HG03108 (cell line): ENCODE data around the gene GLYR1.
"Not testable (repeated sequence)": the region's sequence is repeated elsewhere in the genome, so short reads cannot be mapped to it uniquely, and the experiment has no call there.

Experiments used
- ATAC-seq: cut with Tn5 transposase; IDR thresholded peaks from one replicate; pipeline ENCODE4 v1.9.1; 2021; ENCODE audit warnings: moderate library complexity; ENCODE audit not compliant: unreplicated experiment

GLYR1 gene

GRCh38 chr16:4846901-4847773 is at the start of gene GLYR1, which contains the start of gene UBN1:
Gene GLYR1 (minus strand): TSS chr16:4847288. CDS start chr16:4847265, 23 bp downstream.
Gene UBN1 (plus strand): TSS chr16:4847481. CDS start chr16:4852918, 5,437 bp downstream.
- ATAC-seq: peak; percentile 89

- not testable (repeated sequence) for ATAC-seq
These were observed 49.7 kb upstream of the GLYR1 start for GRCh38 chr16:4896761-4897160.

- no peak for ATAC-seq
These were observed 48.3 kb upstream of the GLYR1 start for GRCh38 chr16:4895366-4895765.

GRCh38 chr16:4894276-4895150 is 47.4 kb upstream of the GLYR1 start:
- ATAC-seq: no peak

- ATAC-seq: no peak
These were observed 46.2 kb upstream of the GLYR1 start for GRCh38 chr16:4893103-4893862.

- ATAC-seq: no peak
These were observed 45.4 kb upstream of the GLYR1 start for GRCh38 chr16:4892361-4893102.

GRCh38 chr16:4891886-4892216 is 44.8 kb upstream of the GLYR1 start:
- ATAC-seq: no peak

- ATAC-seq: no peak
These were observed 44.2 kb upstream of the GLYR1 start for GRCh38 chr16:4891097-4891885.

- no peak for ATAC-seq
These were observed 43.6 kb upstream of the GLYR1 start for GRCh38 chr16:4890686-4891085.

- ATAC-seq: no peak
These were observed 42.9 kb upstream of the GLYR1 start for GRCh38 chr16:4890026-4890425.

- no peak for ATAC-seq
These were observed 41.5 kb upstream of the GLYR1 start for GRCh38 chr16:4888428-4889135.

GRCh38 chr16:4886151-4886550 is 39.1 kb upstream of the GLYR1 start:
- no peak for ATAC-seq

- ATAC-seq: no peak
These were observed 38.1 kb upstream of the GLYR1 start for GRCh38 chr16:4884972-4885874.

GRCh38 chr16:4884209-4884608 is 37.1 kb upstream of the GLYR1 start:
- no peak for ATAC-seq

- no peak for ATAC-seq
These were observed 36.4 kb upstream of the GLYR1 start for GRCh38 chr16:4883501-4883900.

- no peak for ATAC-seq
These were observed 35.7 kb upstream of the GLYR1 start for GRCh38 chr16:4882633-4883285.

GRCh38 chr16:4882000-4882632 is 35.0 kb upstream of the GLYR1 start:
- no peak for ATAC-seq
